ENCODE results near the gene PRR16. TPM values are rescaled to one million over a fixed set of nuclear protein-coding genes. Genes with fewer than 3 reads are reported as not detected.

Gene PRR16
- 0.12 TPM in 1 of 5 replicates, not detected in the others for total RNA-seq (2022; extraction: Qiagen RNA extraction; ENCODE audit: low read depth)

DNA sequence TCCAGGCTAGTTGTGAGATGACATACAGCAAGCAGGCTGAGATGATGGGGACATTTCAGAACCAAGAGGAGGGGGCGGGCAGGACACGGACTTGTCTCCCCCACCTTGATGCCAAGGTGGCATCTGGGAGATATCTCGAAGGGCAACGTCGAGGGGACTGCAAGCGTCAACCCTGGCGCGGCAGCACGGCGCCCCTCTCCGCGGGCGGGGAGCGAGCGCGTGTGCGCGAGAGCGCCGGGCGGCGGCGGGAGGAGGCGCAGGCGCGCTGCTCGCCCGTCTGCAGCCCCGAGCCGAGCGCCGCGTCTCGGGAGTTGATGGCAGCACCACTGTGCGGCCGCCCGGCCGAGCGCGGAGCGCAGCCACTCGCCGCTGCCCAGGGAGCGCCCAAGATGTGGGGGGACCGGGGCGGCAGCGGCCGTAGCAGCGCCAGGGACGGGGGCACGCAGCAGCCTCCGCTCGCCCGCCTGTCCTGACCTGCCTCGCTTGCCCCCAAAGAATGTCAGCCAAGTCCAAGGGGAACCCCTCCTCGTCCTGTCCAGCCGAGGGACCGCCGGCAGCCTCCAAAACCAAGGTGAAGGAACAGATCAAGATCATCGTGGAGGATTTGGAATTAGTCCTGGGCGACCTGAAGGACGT lies at the start of gene PRR16:
Gene PRR16 (plus strand): TSS at position 310 of the 636 bp plus-strand sequence.

Measured in A549 treated with DMSO at 1 μM for 4 hours (cell line).